IMR-90 (cell line): ENCODE data around the gene DDX6. TPM values are rescaled to one million over a fixed set of nuclear protein-coding genes. Genes with fewer than 3 reads are reported as not detected.

Experiments
- microRNA-seq, 2 experiments: library from miRNA; stranded (forward) in 1 of 2; unstranded in 1 of 2; fragments of 10-50 nt in 1 of 2; fragments of <30 nt in 1 of 2; gene quantifications in 1 of 2; microRNA quantifications in 1 of 2; one replicate each; pipeline versions ENCODE3 to v1.1.0; 2013 to 2020; ENCODE audit not compliant: insufficient read depth in 1 of 2, insufficient read length in 1 of 2, unreplicated experiment in 1 of 2
- polyA plus RNA-seq, 3 experiments: library from polyadenylated mRNA; depleted of rRNA; stranded (reverse); fragments of >200 nt; gene quantifications; 2 replicates each; pipeline ENCODE4 v1.2.3, GENCODE V29; 2012; ENCODE audit warnings: low replicate concordance in 1 of 3
- small RNA-seq, 5 experiments: library from RNA; depleted of rRNA; stranded (forward); fragments of <200 nt; gene quantifications; one replicate each; pipeline ENCODE3, GENCODE V24; 2012
- total RNA-seq: library from RNA; depleted of rRNA; stranded (reverse); fragments of >200 nt; gene quantifications from 2 replicates; pipeline ENCODE4 v1.2.3, GENCODE V29; 2012; rRNA removed

The DDX6 gene
- total and polyA plus RNA-seq, 2 of the 4 experiments (the other 2 are of a cell fraction) = 19.2 to 197 TPM

Small RNAs within 50 kb of the gene (microRNA-seq; reads per million reads assigned to microRNA genes)
- gene AP004609.2 (ENCODE audit: insufficient read depth, insufficient read length) = not detected
- not detected for gene RF00019 (ENCODE audit: insufficient read depth, insufficient read length)
- not detected for gene RNU6-376P (ENCODE audit: insufficient read depth, insufficient read length)

Small RNAs within 50 kb of the gene (small RNA-seq; reads per million reads assigned to genes)
- gene AP004609.2 (0 reads per million in 5 experiments), gene RF00019 (0 reads per million in 5 experiments), gene RNU6-376P (0 reads per million in 5 experiments)

Other genes with a start within 250 kb of the DDX6 start
- gene IFT46, start 225.2 kb downstream of the DDX6 start, total RNA-seq = 45.5 and 46.2 TPM in 2 replicates
- 27.7 and 30.1 TPM in 2 replicates for gene IFT46, start 225.2 kb downstream of the DDX6 start, polyA plus RNA-seq (2012; rRNA removed)
- gene ARCN1, start 218.8 kb downstream of the DDX6 start, total RNA-seq = 148 and 176 TPM in 2 replicates
- gene ARCN1, start 218.8 kb downstream of the DDX6 start, polyA plus RNA-seq (2012; rRNA removed) = 212 and 215 TPM in 2 replicates
- gene PHLDB1, start 183.5 kb downstream of the DDX6 start, total RNA-seq = 40.0 and 41.7 TPM in 2 replicates
- 90.4 and 96.4 TPM in 2 replicates for gene PHLDB1, start 183.5 kb downstream of the DDX6 start, polyA plus RNA-seq (2012; rRNA removed)
- not detected in 2 replicates for gene TREH, start 111.5 kb downstream of the DDX6 start, total RNA-seq
- not detected in 2 replicates for gene TREH, start 111.5 kb downstream of the DDX6 start, polyA plus RNA-seq (2012; rRNA removed)
- gene CXCR5, start 92.7 kb upstream of the DDX6 start, total RNA-seq = not detected in 2 replicates
- gene CXCR5, start 92.7 kb upstream of the DDX6 start, polyA plus RNA-seq (2012; rRNA removed) = not detected in 2 replicates
- gene BCL9L, start 134.8 kb upstream of the DDX6 start, total RNA-seq = 1.7 and 2.3 TPM in 2 replicates
- 17.0 and 21.5 TPM in 2 replicates for gene BCL9L, start 134.8 kb upstream of the DDX6 start, polyA plus RNA-seq (2012; rRNA removed)
- gene UPK2, start 165.1 kb upstream of the DDX6 start, total RNA-seq = not detected in 2 replicates
- gene UPK2, start 165.1 kb upstream of the DDX6 start, polyA plus RNA-seq (2012; rRNA removed) = 0.26 and 0.39 TPM in 2 replicates
- gene FOXR1, start 180.6 kb upstream of the DDX6 start, total RNA-seq = not detected in 2 replicates
- not detected in 2 replicates for gene FOXR1, start 180.6 kb upstream of the DDX6 start, polyA plus RNA-seq (2012; rRNA removed)
- 13.1 and 15.3 TPM in 2 replicates for gene CENATAC, start 207.0 kb upstream of the DDX6 start, total RNA-seq
- 15.0 and 16.7 TPM in 2 replicates for gene CENATAC, start 207.0 kb upstream of the DDX6 start, polyA plus RNA-seq (2012; rRNA removed)
- 727 and 842 TPM in 2 replicates for gene RPS25, start 227.2 kb upstream of the DDX6 start, total RNA-seq
- gene RPS25, start 227.2 kb upstream of the DDX6 start, polyA plus RNA-seq (2012; rRNA removed) = 905 and 1,237 TPM in 2 replicates
- gene TRAPPC4, start 227.6 kb upstream of the DDX6 start, total RNA-seq = 102 and 151 TPM in 2 replicates
- gene TRAPPC4, start 227.6 kb upstream of the DDX6 start, polyA plus RNA-seq (2012; rRNA removed) = 162 and 253 TPM in 2 replicates
- 7.5 and 8.3 TPM in 2 replicates for gene SLC37A4, start 239.7 kb upstream of the DDX6 start, total RNA-seq
- 14.3 and 15.1 TPM in 2 replicates for gene SLC37A4, start 239.7 kb upstream of the DDX6 start, polyA plus RNA-seq (2012; rRNA removed)